ENCODE measurements around the gene APBB1IP. TPM values are rescaled to one million over a fixed set of nuclear protein-coding genes. Genes with fewer than 3 reads are reported as not detected.

The APBB1IP gene
- polyA plus RNA-seq, 2 of the 4 experiments (the other 2 are of a cell fraction) = 0.96 to 9.2 TPM

GRCh38 chr10:26441491-26442214 is 3.5 kb downstream of the APBB1IP start:
- DNase-seq (ENCODE audit: low read depth in 1 of 2, low spot score in 1 of 2) = no peak
- peaks cover 5% of the 10 kb centered on the region; the same call in 1 of the 3 replicates for H3K4me1 ChIP-seq
- H3K27ac ChIP-seq = 0 out of 6 replicates have a peak overlapping the region, but pooled peaks of 1 of the 2 experiments have one; percentile 7
- 66% methylated on average over 7 of the region's 7 CpGs for WGBS (ENCODE audit: missing lambda C conversion rate)
- no peak overlapping the region for H3K4me3 ChIP-seq
- ChIA-PET POLR2A (no interaction called here), CTCF (interaction anchor here (1.1 kb wide), 1 partner anchor 106 kb away, joined by 3 read pairs; no protein-coding TSS in a partner anchor)
- TF ChIP-seq USF2 (IDR thresholded peaks at IDR 0.05) = no peak
- no peak for TF ChIP-seq ZNF302 (CRISPR knock-in tag; IDR thresholded peaks at IDR 0.05)
- no peak for TF ChIP-seq HEYL (CRISPR knock-in tag; IDR thresholded peaks at IDR 0.05)
- TF ChIP-seq ZC3H11A (IDR thresholded peaks at IDR 0.05) = no peak
- no peak for TF ChIP-seq PHF8 (IDR thresholded peaks at IDR 0.05; ENCODE audit: borderline replicate concordance, low read depth)
- no peak for TF ChIP-seq MAZ (IDR thresholded peaks at IDR 0.05; ENCODE audit: borderline replicate concordance, low read depth, low read length)
- TF ChIP-seq ZFP36 (IDR thresholded peaks at IDR 0.05; ENCODE audit: borderline replicate concordance, partially characterized antibody) = no peak
- TF ChIP-seq CHD2 (IDR thresholded peaks at IDR 0.05; ENCODE audit: low read length, partially characterized antibody) = no peak
- no peak for TF ChIP-seq PBX3 (IDR thresholded peaks at IDR 0.05)
- no peak for TF ChIP-seq SREBF2 (IDR thresholded peaks at IDR 0.05)
- no peak for TF ChIP-seq HOXB5 (CRISPR knock-in tag; IDR thresholded peaks at IDR 0.05)
- TF ChIP-seq MAX (IDR thresholded peaks at IDR 0.05) = no peak
- no peak for TF ChIP-seq FOSB (CRISPR knock-in tag; IDR thresholded peaks at IDR 0.05)
- no peak for TF ChIP-seq EHMT2 (IDR thresholded peaks at IDR 0.05; ENCODE audit: low read depth)
- no peak for TF ChIP-seq SMC3 (IDR thresholded peaks at IDR 0.05)
- no peak for ATAC-seq
- no peak overlapping the region for H3K4me2 ChIP-seq
- FAIRE-seq = no peak
- no peaks in the 10 kb centered on the region for H3K9me3 ChIP-seq

- TF ChIP-seq MAZ (IDR thresholded peaks at IDR 0.05; ENCODE audit: borderline replicate concordance, low read depth, low read length) (no peak), NFE2L2 (conservative IDR thresholded peaks at IDR 0.05; ENCODE audit: low read length) (no peak), HOXA7 (CRISPR knock-in tag; IDR thresholded peaks at IDR 0.05) (no peak), MAX (IDR thresholded peaks at IDR 0.05) (no peak), NPAS2 (CRISPR knock-in tag; IDR thresholded peaks at IDR 0.05; ENCODE audit: borderline replicate concordance) (no peak), E2F6 (IDR thresholded peaks at IDR 0.05; ENCODE audit: borderline replicate concordance, low read depth) (no peak), CEBPB (IDR thresholded peaks at IDR 0.05) (no peak), POLR2AphosphoS2 (conservative IDR thresholded peaks at IDR 0.05; ENCODE audit: low read length) (no peak), MYC (IDR thresholded peaks at IDR 0.05; ENCODE audit: borderline replicate concordance, low read length) (no peak), MAFK (IDR thresholded peaks at IDR 0.05; ENCODE audit: partially characterized antibody) (no peak), FOSL2 (IDR thresholded peaks at IDR 0.05) (no peak), FOSL2 (CRISPR knock-in tag; IDR thresholded peaks at IDR 0.05) (no peak), RAD21 (conservative IDR thresholded peaks at IDR 0.05 in 1 of 2, IDR thresholded peaks at IDR 0.05 in 1 of 2) (no peak), HOXB13 (CRISPR knock-in tag; IDR thresholded peaks at IDR 0.05; ENCODE audit: low read depth) (no peak), BCL3 (IDR thresholded peaks at IDR 0.05) (no peak), HEYL (CRISPR knock-in tag; IDR thresholded peaks at IDR 0.05) (no peak), PBX3 (IDR thresholded peaks at IDR 0.05) (no peak), ZSCAN20 (CRISPR knock-in tag; IDR thresholded peaks at IDR 0.05) (no peak), RARB (CRISPR knock-in tag; IDR thresholded peaks at IDR 0.05) (no peak)
- ChIA-PET CTCF (interaction anchor here (1.0 kb wide), 1 partner anchor 11 kb away, joined by 3 read pairs; no protein-coding TSS in a partner anchor), POLR2A (no interaction called here)
- 68% methylated on average over 8 of the region's 8 CpGs for WGBS (ENCODE audit: missing lambda C conversion rate)
- H3K4me3 ChIP-seq = no peak overlapping the region
- H3K9me3 ChIP-seq = no peaks in the 10 kb centered on the region
- ATAC-seq (no peak), FAIRE-seq (no peak), DNase-seq (ENCODE audit: low read depth in 1 of 2, low spot score in 1 of 2) (no peak)
- H3K4me2 ChIP-seq = no peak overlapping the region
- no peaks in the 10 kb centered on the region for H3K4me1 ChIP-seq
- H3K27ac ChIP-seq = no peak overlapping the region
These were observed 7.4 kb downstream of the APBB1IP start for GRCh38 chr10:26445411-26446031.

Measured in A549 (cell line).